K562 (cell line): ENCODE results near the gene SUFU. TPM values are rescaled to one million over a fixed set of nuclear protein-coding genes. Genes with fewer than 3 reads are reported as not detected.

Experiments used
- BRF2 ChIP-seq: IDR thresholded peaks from 3 replicates; pipeline ENCODE4 v1.6.1; 2011; ENCODE audit warnings: borderline replicate concordance, mild to moderate bottlenecking; ENCODE audit not compliant: insufficient read length, insufficient read depth
- PRDM10 ChIP-seq: fragments of 450-650 bp; IDR thresholded peaks from 2 replicates; pipeline ENCODE4 v1.6.1; 2018; ENCODE audit not compliant: partially characterized antibody
- RNF219 ChIP-seq: fragments of 250-450 bp; sonication (Bioruptor Pico); IDR thresholded peaks from 2 replicates; pipeline ENCODE4 v1.5.0; 2022; ENCODE audit warnings: mild to moderate bottlenecking
- ZNF175 ChIP-seq: fragments of 200-800 bp; sonication (Bioruptor generic); IDR thresholded peaks from 2 replicates; pipeline ENCODE4 v1.6.1; 2016; ENCODE audit warnings: low read depth, mild to moderate bottlenecking, missing genetic modification characterization, missing compliant biosample characterization
- ZNF644 ChIP-seq: fragments of 200-800 bp; sonication (Bioruptor generic); IDR thresholded peaks from 2 replicates; pipeline ENCODE4 v1.6.1; 2016; ENCODE audit warnings: low read depth, missing genetic modification characterization, missing compliant biosample characterization
- polyA plus RNA-seq, 8 experiments: library from polyadenylated mRNA; depleted of rRNA in 4 of 8; stranded (reverse) in 5 of 8; unstranded in 3 of 8; fragments of >200 nt; fragmentation: Nextera tagmentation in 2 of 8; fragmentation: Illumina TruSeq in 1 of 8; extraction: Ambion mirVana in 2 of 8; extraction: Trizol in 1 of 8; gene quantifications; 2 replicates each; pipeline versions ENCODE4 v1.2.1 to v1.2.3, GENCODE V29; 2011 to 2014; ENCODE audit warnings: inconsistent platforms in 1 of 8, missing spikeins in 1 of 8
- total RNA-seq, 7 experiments: library from RNA; depleted of rRNA in 6 of 7; stranded (reverse); fragments of >200 nt in 6 of 7; fragmentation: Illumina TruSeq in 2 of 7; extraction: Trizol in 2 of 7; gene quantifications; 2 replicates each; pipeline versions ENCODE4 v1.2.1 to v1.2.3, GENCODE V29; 2011 to 2021; ENCODE audit warnings: low replicate concordance in 1 of 7

The SUFU gene
- total and polyA plus RNA-seq, 9 of the 15 experiments (the other 6 are each of a cell fraction or from before 2014, with no cell fraction given) = 0.59 to 6.3 (median 0.82) TPM

DNA sequence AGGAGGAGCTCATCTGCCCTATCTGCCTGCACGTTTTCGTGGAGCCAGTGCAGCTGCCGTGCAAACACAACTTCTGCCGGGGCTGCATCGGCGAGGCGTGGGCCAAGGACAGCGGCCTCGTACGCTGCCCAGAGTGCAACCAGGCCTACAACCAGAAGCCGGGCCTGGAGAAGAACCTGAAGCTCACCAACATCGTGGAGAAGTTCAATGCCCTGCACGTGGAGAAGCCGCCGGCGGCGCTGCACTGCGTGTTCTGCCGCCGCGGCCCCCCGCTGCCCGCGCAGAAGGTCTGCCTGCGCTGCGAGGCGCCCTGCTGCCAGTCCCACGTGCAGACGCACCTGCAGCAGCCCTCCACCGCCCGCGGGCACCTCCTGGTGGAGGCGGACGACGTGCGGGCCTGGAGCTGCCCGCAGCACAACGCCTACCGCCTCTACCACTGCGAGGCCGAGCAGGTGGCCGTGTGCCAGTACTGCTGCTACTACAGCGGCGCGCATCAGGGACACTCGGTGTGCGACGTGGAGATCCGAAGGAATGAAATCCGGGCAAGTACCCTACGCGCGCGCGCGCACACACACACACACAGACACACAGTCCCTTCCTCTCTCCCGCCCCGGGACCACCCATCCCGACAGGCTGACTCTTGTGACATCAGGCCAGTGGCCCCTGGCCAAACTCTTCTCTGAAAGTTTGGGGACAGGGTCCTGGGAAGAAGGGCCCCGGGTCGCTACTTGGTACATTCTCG lies 141.0 kb downstream of the SUFU start (continued):
- TF ChIP-seq RNF219 (CRISPR knock-in tag) = no peak
- no peak for TF ChIP-seq ZNF644 (tag)
- TF ChIP-seq BRF2 = no peak
- TF ChIP-seq ZNF175 (CRISPR knock-in tag) = no peak
- TF ChIP-seq PRDM10 = peak; percentile 73
